SK-N-MC (cell line): ENCODE results near the gene NDUFAF8.

Experiments
- DNase-seq: peaks from one replicate; pipeline ENCODE4 v3.0.0-alpha.2; 2011; ENCODE audit warnings: low read depth, low spot score
- H3K27ac ChIP-seq: fragments of 200-600 bp; sonication (generic); 2 replicates; pipeline ENCODE4 v1.5.1; 2016; ENCODE audit warnings: mixed run types
- H3K36me3 ChIP-seq: fragments of 200-600 bp; sonication (generic); 2 replicates; pipeline ENCODE4 v1.6.1; 2017; ENCODE audit warnings: antibody characterized with exemption, low read length, mixed read lengths; ENCODE audit not compliant: insufficient read depth
- H3K4me3 ChIP-seq: fragments of 200-600 bp; sonication (generic); 2 replicates; pipeline ENCODE4 v1.5.1; 2016
- H3K9ac ChIP-seq: fragments of 200-600 bp; sonication (generic); 2 replicates; pipeline ENCODE4 v1.8.0; 2017; ENCODE audit warnings: mixed run types, mixed read lengths; ENCODE audit not compliant: insufficient read length
- H3K9me3 ChIP-seq: fragments of 200-600 bp; sonication (generic); 2 replicates; pipeline ENCODE4 v1.6.1; 2017; ENCODE audit warnings: low read depth, mild to moderate bottlenecking, antibody characterized with exemption, low read length, moderate library complexity, mixed read lengths
- EZH2 ChIP-seq: fragments of 200-600 bp; sonication (generic); IDR thresholded peaks from one replicate; pipeline ENCODE4 v1.6.1; 2017; ENCODE audit warnings: antibody characterized with exemption
- FOXP2 ChIP-seq: optimal IDR thresholded peaks from 2 replicates; pipeline ENCODE3; 2011; ENCODE audit warnings: mild to moderate bottlenecking, moderate library complexity; ENCODE audit not compliant: insufficient read depth; ENCODE audit errors: extremely low read length, control extremely low read depth
- POLR2AphosphoS5 ChIP-seq: IDR thresholded peaks from 2 replicates; pipeline ENCODE4 v1.6.1; 2012; ENCODE audit warnings: mild to moderate bottlenecking, low read depth, low read length, borderline replicate concordance

Gene NDUFAF8

DNA sequence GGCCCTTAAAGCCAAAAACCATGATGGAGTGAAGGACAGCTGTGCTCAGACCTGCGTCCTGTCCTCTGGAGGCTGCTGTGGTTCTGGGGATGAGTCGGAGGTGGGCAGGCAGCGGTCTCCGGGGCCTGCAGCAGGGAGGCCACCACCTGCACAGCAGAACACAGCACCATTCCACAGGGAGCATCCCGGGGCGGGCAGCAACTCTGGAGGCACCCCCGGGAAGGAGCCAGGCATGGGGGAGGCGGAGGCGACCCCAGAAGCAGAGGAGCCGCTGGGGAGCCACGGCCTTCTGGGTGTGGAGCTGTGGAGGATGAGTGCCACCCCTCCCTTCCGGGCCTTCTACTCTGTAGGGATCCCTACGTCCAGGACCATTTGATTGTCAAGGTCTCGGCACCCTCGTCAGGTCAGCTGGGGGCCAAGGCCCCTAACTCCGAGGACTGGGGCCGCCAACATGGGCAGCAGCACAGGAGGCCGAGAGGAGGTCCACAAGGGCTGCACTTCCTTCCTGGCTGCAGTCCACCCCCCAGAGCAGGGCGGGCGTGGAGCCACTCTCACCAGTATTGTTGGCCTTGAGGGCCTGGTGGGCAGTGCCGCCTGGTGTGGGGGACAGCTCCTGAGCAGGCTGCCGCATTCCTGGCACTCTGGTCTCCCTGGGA, 40.2 kb upstream of the NDUFAF8 start:
- no peaks in the 10 kb centered on the region for H3K36me3 ChIP-seq

DNA sequence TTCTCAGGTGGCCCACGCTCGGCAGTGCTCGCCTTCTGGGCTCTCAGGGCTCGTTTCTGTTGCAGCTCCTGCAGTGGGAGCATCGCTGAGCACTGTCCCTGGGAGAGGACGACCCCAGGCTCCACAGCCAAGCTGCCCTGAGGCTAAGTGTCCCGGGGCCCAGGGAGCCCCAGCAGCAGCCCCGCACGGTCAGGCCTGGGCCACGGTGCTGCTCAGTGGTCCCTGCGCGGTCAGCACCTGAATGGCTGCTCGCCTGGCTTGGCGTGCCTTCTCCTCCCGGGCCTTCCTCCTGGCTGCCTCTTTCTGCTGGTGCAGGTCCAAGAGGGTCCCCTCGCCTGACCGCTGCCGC, 39.7 kb upstream of the NDUFAF8 start:
- Histone ChIP-seq H3K36me3 (no peaks in the 10 kb centered on the region), H3K9ac (no peak overlapping the region), H3K9me3 (no peaks in the 10 kb centered on the region), H3K4me3 (no peak overlapping the region), H3K27ac (no peak overlapping the region)
- TF ChIP-seq POLR2AphosphoS5: no peak
- TF ChIP-seq FOXP2: no peak
- no peak for TF ChIP-seq EZH2
- no peak for DNase-seq

More for the DNA sequence above, 40.2 kb upstream of the NDUFAF8 start:
- H3K9me3 ChIP-seq: no peaks in the 10 kb centered on the region
- H3K27ac ChIP-seq: no peak overlapping the region
- no peak overlapping the region for H3K9ac ChIP-seq
- no peak for TF ChIP-seq FOXP2
- no peak for TF ChIP-seq EZH2
- no peak for TF ChIP-seq POLR2AphosphoS5
- H3K4me3 ChIP-seq: no peak overlapping the region
- no peak for DNase-seq

DNA sequence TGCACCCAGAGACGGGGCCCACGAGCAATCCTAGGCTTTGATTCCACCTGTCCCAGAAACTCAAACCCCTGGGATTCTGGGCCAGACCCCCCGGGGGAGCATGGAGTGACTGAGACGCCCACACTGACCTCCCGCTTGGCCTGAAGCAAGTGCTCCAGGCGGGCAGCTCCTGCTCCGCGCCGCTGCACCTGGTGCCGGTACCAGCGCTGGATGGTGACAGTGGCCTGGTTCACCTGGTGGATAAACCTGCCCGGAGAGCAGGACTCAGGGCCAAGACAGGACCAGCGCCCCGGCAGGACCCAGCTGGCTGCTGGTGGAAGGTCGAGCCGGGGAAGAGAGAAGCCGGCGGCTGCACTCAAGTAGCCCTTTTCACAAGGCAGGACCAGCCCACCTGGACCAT, 38.9 kb upstream of the NDUFAF8 start:
- Histone ChIP-seq H3K4me3 (no peak overlapping the region), H3K9ac (no peak overlapping the region), H3K9me3 (no peaks in the 10 kb centered on the region), H3K36me3 (no peaks in the 10 kb centered on the region), H3K27ac (no peak overlapping the region)
- TF ChIP-seq EZH2 (no peak), FOXP2 (no peak), POLR2AphosphoS5 (no peak)
- no peak for DNase-seq

DNA sequence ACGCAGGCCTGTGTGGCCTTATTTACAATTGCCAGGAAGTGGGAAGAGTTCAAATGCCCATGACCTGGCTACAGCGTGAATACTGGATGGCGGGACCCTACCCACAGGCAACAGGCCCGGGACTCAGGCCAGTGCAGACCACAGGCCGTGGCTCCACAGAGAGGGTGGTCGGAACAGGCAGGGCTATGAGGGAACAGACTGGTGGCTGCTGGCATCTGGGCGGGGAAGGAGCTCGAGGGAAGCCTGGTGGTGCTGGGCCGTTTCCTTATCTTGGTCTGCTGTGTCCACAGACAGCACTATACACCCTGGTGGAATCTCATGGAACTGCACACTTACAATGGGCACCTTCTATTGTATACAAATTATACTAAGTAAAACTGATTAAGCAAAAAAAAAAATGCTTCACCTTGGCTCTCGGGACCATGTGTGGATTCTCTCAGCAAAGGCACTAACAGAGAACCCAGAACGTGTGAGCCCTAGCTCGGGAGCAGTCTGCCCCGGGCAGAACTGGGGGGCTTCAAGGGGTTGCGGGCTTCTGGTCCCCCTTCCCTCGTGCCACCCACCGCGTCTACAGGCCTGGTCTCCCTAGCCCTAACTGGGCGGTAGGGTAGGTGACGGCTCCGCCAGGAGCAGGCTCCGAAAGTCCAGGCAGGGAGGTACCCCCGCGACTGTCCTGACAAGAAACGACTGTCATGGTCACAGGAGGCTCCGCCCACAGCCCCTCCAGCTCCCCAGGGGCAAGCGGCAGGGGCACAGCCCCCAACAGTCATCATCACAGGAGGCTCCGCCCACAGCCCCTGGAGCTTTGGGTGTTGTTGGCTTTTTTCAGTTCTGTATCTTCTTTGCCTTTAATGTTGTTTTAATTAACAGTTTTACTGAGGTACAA, 38.2 kb upstream of the NDUFAF8 start:
- TF ChIP-seq FOXP2: no peak
- TF ChIP-seq POLR2AphosphoS5: no peak
- TF ChIP-seq EZH2: no peak
- no peaks in the 10 kb centered on the region for H3K9me3 ChIP-seq
- H3K27ac ChIP-seq: peak overlapping the region; percentile 36
- H3K9ac ChIP-seq: no peak overlapping the region
- DNase-seq: no peak
- H3K4me3 ChIP-seq: no peak overlapping the region
- H3K36me3 ChIP-seq: no peaks in the 10 kb centered on the region

DNA sequence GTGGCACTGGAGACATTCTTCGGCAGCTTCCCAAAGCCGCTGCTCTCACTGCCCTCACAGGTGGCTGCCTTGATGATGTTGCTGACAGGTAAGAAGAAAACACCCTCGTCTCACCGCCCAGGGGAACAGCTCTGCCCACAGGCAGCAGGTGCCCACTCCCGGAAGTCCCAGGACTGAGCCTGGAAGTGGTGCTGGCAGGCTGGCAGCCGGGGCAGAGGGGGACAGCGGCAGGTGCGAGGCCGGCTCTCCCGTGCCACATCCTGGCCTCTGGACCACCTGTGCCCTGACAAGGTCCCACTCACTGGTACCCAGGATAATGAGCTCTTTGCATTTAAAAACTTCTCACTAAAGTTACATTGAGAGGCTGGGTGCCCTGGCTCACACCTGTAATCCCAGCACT, 36.8 kb upstream of the NDUFAF8 start:
- Histone ChIP-seq H3K9me3 (no peaks in the 10 kb centered on the region), H3K36me3 (no peaks in the 10 kb centered on the region)

DNA sequence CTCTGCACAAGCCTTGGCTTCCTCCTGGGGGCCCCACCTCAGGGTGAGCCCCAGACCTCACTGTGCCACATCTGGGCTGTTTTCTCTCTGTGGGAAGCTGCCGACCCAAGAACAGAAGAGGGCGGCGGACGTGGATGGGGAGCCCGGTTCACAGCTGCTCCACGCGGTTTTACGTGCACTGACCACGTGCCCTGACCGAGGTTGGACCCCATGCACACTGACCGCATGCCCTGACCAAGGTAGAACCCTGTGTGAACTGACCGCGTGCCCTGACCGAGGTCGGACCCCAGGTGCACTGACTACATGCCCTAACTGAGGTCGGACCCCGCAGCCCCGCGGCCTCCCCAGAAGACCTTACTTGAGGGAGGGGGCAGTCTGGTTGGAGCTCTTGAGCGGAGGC, 36.0 kb upstream of the NDUFAF8 start:
- H3K4me3 ChIP-seq: no peak overlapping the region
- no peaks in the 10 kb centered on the region for H3K36me3 ChIP-seq
- no peak for DNase-seq
- no peak overlapping the region for H3K9ac ChIP-seq
- no peak overlapping the region for H3K27ac ChIP-seq
- no peaks in the 10 kb centered on the region for H3K9me3 ChIP-seq
- TF ChIP-seq EZH2: no peak
- no peak for TF ChIP-seq FOXP2
- TF ChIP-seq POLR2AphosphoS5: no peak

More for the DNA sequence above, 36.8 kb upstream of the NDUFAF8 start:
- Histone ChIP-seq H3K4me3 (no peak overlapping the region), H3K9ac (no peak overlapping the region), H3K27ac (no peak overlapping the region)
- no peak for DNase-seq
- TF ChIP-seq FOXP2 (no peak), POLR2AphosphoS5 (no peak), EZH2 (no peak)

DNA sequence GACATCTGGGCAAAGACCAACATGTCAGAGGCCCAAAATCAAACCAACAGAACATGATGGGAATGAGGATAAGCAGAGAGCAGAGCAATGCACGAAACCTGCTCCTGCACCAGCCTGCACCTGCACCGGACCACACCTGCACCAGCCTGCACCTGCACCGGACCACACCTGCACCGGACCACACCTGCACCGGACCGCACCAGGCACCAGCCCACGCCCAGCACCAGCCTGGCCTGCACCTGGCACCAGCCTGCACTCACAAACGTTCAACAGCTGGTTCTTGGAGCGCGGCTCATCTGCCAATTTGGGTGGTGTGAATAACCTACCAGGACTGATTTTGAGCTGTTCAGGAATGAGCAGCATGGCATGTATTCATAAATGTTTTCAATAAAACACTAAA, 34.5 kb upstream of the NDUFAF8 start:
- H3K9ac ChIP-seq: no peak overlapping the region
- no peaks in the 10 kb centered on the region for H3K36me3 ChIP-seq
- H3K27ac ChIP-seq: no peak overlapping the region
- no peaks in the 10 kb centered on the region for H3K9me3 ChIP-seq
- H3K4me3 ChIP-seq: no peak overlapping the region
- no peak for TF ChIP-seq EZH2
- TF ChIP-seq POLR2AphosphoS5: no peak
- TF ChIP-seq FOXP2: no peak
- no peak for DNase-seq

DNA sequence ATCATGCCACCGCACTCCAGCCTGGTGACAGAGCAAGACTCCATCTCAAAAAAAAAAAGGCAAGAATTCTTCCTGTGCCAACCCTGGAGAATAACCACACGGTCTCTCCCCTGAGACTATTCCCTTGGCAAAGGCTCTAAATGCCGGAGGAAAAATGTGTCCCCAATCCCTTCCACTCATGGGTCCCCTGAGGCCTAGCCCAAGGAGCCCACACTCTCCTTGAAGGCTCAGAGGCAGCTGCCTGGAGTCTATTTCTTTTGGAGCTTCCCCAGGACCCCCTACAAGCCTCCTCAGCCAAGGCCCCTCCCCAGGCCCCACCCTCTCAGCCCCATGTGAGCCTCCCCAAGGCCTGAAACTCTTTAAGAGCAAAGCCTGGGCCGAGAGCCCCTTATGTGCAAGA, 33.0 kb upstream of the NDUFAF8 start:
- Histone ChIP-seq H3K36me3 (no peaks in the 10 kb centered on the region), H3K9ac (no peak overlapping the region), H3K9me3 (no peaks in the 10 kb centered on the region), H3K4me3 (0 out of 2 replicates have a peak overlapping the region, but pooled peaks have one; percentile 28), H3K27ac (peak overlapping the region; percentile 79)
- no peak for DNase-seq
- TF ChIP-seq POLR2AphosphoS5 (no peak), FOXP2 (no peak), EZH2 (no peak)
